HCT116 (cell line): ENCODE measurements around the gene CLSTN1. TPM values are rescaled to one million over a fixed set of nuclear protein-coding genes. Genes with fewer than 3 reads are reported as not detected.

Source experiments
- ATAC-seq: fragments of 200-7000 bp; cut with Tn5 transposase; 2 replicates; pipeline ENCODE4 v1.9.1; 2020; ENCODE audit warnings: mild to moderate bottlenecking, moderate library complexity
- BruUV-seq: library from RNA; stranded (reverse); fragments of 400-500 nt; replicated peaks from 2 replicates; lab custom pipeline; 2021; lab: Mats Ljungman, UMichigan
- CTCF ChIA-PET: fragments of 300-600 bp; sonication (Branson Sonifier 250); formaldehyde crosslinking; loops from one replicate; lab custom pipeline; 2021; ENCODE audit warnings: antibody characterized with exemption; lab: Charles Lee
- POLR2A ChIA-PET: fragments of 300-600, 350-600 bp; sonication (Branson Sonifier 250); formaldehyde crosslinking; loops from one replicate; lab custom pipeline; 2021; ENCODE audit warnings: antibody characterized with exemption; lab: Charles Lee
- RAD21 ChIA-PET, 2 experiments: fragments of 300-600 bp; sonication (Branson Sonifier 250); formaldehyde crosslinking; loops; one replicate each; lab custom pipeline; 2023; ENCODE audit warnings: low total read pairs in 2 of 2; ENCODE audit not compliant: uncharacterized antibody in 2 of 2, unreplicated experiment in 2 of 2, low non-redundant PET in 1 of 2; lab: Charles Lee
- DNase-seq: peaks from one replicate; pipeline ENCODE4 v3.0.0-alpha.2; 2010; ENCODE audit warnings: low read depth, low spot score
- H2AFZ ChIP-seq: fragments of 200-600 bp; shearing (Covaris generic), sonication (generic); 2 replicates; pipeline ENCODE4 v1.6.1; 2017; ENCODE audit warnings: low read depth, mixed run types, mixed read lengths, antibody characterized with exemption, low read length; ENCODE audit not compliant: poor library complexity, severe bottlenecking
- H3K27ac ChIP-seq: 2 replicates; pipeline ENCODE4 v1.5.1; 2012; ENCODE audit warnings: low read depth, low read length
- H3K27me3 ChIP-seq: fragments of 200-600 bp; sonication (generic); 2 replicates; pipeline ENCODE4 v1.6.1; 2016; ENCODE audit warnings: mixed run types, low read length, mixed read lengths; ENCODE audit not compliant: insufficient read depth
- H3K36me3 ChIP-seq, 2 experiments: fragments of 200-500 bp in 1 of 2; fragments of 200-600 bp in 1 of 2; sonication (Bioruptor generic) in 1 of 2; sonication (generic) in 1 of 2; 2 replicates each; pipeline versions ENCODE4 v1.5.1 to v1.6.1; 2014 to 2016; ENCODE audit warnings: low read length in 2 of 2, inconsistent platforms in 1 of 2, mixed read lengths in 1 of 2, mixed run types in 1 of 2; ENCODE audit not compliant: insufficient read depth in 2 of 2, control insufficient read depth in 1 of 2
- H3K4me1 ChIP-seq, 2 experiments: fragments of 200-600 bp in 1 of 2; sonication (generic) in 1 of 2; 2 replicates each; pipeline versions ENCODE4 v1.5.1 to v1.6.1; 2012 to 2017; ENCODE audit warnings: low read length in 2 of 2, inconsistent platforms in 1 of 2, mild to moderate bottlenecking in 1 of 2, mixed read lengths in 1 of 2, mixed run types in 1 of 2, moderate library complexity in 1 of 2; ENCODE audit not compliant: insufficient read depth in 2 of 2, control insufficient read depth in 1 of 2
- H3K4me2 ChIP-seq: fragments of 200-600 bp; sonication (generic); 2 replicates; pipeline ENCODE4 v1.6.1; 2017; ENCODE audit warnings: mixed run types, low read length, mixed read lengths
- H3K4me3 ChIP-seq, 2 experiments: fragments of 200-600 bp in 1 of 2; sonication (generic) in 1 of 2; replicated peaks in 1 of 2; 2 replicates each; pipeline ENCODE4 v1.5.1; 2011 to 2016; ENCODE audit warnings: low read length in 2 of 2, control low read depth in 1 of 2, low read depth in 1 of 2, mild to moderate bottlenecking in 1 of 2, mixed read lengths in 1 of 2, mixed run types in 1 of 2
- H3K79me2 ChIP-seq: fragments of 200-600 bp; sonication (generic); 2 replicates; pipeline ENCODE4 v1.6.1; 2017; ENCODE audit warnings: mild to moderate bottlenecking, mixed run types, low read length, moderate library complexity, mixed read lengths; ENCODE audit not compliant: insufficient read depth
- H3K9ac ChIP-seq: fragments of 200-600 bp; sonication (generic); 2 replicates; pipeline ENCODE4 v1.6.1; 2016; ENCODE audit warnings: low read length, mixed read lengths
- H3K9me2 ChIP-seq: fragments of 200-600 bp; sonication (generic), shearing (Covaris generic); 2 replicates; pipeline ENCODE4 v1.6.1; 2017; ENCODE audit warnings: mixed run types, mild to moderate bottlenecking, moderate library complexity; ENCODE audit not compliant: insufficient read depth
- H3K9me3 ChIP-seq, 2 experiments: fragments of 200-500 bp in 1 of 2; fragments of 200-600 bp in 1 of 2; sonication (Bioruptor generic) in 1 of 2; sonication (generic) in 1 of 2; 2 replicates each; pipeline ENCODE4 v1.6.1; 2014 to 2017; ENCODE audit warnings: low read length in 2 of 2, mixed read lengths in 2 of 2, inconsistent platforms in 1 of 2, low read depth in 1 of 2, mild to moderate bottlenecking in 1 of 2, mixed run types in 1 of 2, moderate library complexity in 1 of 2; ENCODE audit not compliant: control insufficient read depth in 1 of 2, insufficient read depth in 1 of 2
- H4K20me1 ChIP-seq: fragments of 200-600 bp; sonication (generic), shearing (Covaris generic); 2 replicates; pipeline ENCODE4 v1.6.1; 2017; ENCODE audit warnings: mixed run types, mild to moderate bottlenecking, moderate library complexity; ENCODE audit not compliant: insufficient read depth
- CEBPB ChIP-seq: IDR thresholded peaks from 2 replicates; pipeline ENCODE4 v1.6.1; 2012; ENCODE audit warnings: low read depth
- EGR1 ChIP-seq: IDR thresholded peaks from 2 replicates; pipeline ENCODE4 v1.6.1; 2012; ENCODE audit warnings: low read depth
- EZH2 ChIP-seq: fragments of 200-600 bp; sonication (generic); IDR thresholded peaks from 2 replicates; pipeline ENCODE4 v1.6.1; 2017; ENCODE audit warnings: antibody characterized with exemption, mixed run types
- EZH2phosphoT487 ChIP-seq: fragments of 200-600 bp; IDR thresholded peaks from 2 replicates; pipeline ENCODE4 v1.6.1; 2018; ENCODE audit warnings: antibody characterized with exemption, borderline replicate concordance
- POLR2A ChIP-seq: IDR thresholded peaks from 2 replicates; pipeline ENCODE4 v1.7.0; 2011; ENCODE audit warnings: borderline replicate concordance; ENCODE audit not compliant: insufficient read depth, insufficient read length; ENCODE audit errors: extremely low read depth
- SP1 ChIP-seq: IDR thresholded peaks from 2 replicates; pipeline ENCODE4 v1.6.1; 2012; ENCODE audit warnings: low read depth
- ZNF274 ChIP-seq: fragments of 200-500 bp; sonication (Bioruptor generic); IDR thresholded peaks from 2 replicates; pipeline ENCODE4 v1.6.1; 2014; ENCODE audit warnings: mild to moderate bottlenecking, low read depth, low read length, inconsistent platforms
- intact Hi-C: fragments of 100-400 bp; cut with micrococcal nuclease; formaldehyde crosslinking; loops from 2 replicates; pipeline ENCODE4 v1.10.0; 2022
- total RNA-seq: library from RNA; stranded (reverse); gene quantifications from one replicate; pipeline ENCODE4 v1.2.1, GENCODE V29; 2021; ENCODE audit not compliant: unreplicated experiment
- TF ChIP-seq, protein P1 (sequence below): IDR thresholded peaks from 2 replicates; pipeline ENCODE4 v1.6.1; 2012

CLSTN1 gene
- total RNA-seq, 1 experiment from 2014 or later, result 113 TPM

DNA sequence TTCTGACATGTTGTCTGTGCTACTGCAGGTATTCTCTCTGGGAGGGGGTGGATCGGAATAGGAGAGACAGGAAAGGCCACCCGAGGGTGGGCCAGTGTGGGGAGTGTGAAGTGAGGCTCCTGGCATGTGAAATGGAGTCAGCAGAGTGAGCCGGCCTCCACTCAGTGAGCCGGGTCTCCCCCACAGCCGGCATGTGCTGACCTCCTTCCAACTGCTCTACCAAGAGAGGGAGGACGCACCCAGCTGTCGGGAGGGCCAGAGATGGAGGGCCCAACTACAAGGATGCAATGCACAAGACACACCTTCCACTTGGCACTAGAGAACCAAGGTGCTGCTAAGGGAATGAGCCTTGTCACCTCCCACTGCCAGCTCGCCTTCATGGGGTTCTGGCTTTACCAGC is 28.2 kb upstream of the CLSTN1 start (continued):
- TF ChIP-seq EZH2 (no peak), POLR2A (no peak), EGR1 (no peak), EZH2phosphoT487 (no peak), SP1 (no peak), ZNF274 (no peak)
- TF ChIP-seq, protein P1, sequence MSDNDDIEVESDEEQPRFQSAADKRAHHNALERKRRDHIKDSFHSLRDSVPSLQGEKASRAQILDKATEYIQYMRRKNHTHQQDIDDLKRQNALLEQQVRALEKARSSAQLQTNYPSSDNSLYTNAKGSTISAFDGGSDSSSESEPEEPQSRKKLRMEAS, result no peak

DNA sequence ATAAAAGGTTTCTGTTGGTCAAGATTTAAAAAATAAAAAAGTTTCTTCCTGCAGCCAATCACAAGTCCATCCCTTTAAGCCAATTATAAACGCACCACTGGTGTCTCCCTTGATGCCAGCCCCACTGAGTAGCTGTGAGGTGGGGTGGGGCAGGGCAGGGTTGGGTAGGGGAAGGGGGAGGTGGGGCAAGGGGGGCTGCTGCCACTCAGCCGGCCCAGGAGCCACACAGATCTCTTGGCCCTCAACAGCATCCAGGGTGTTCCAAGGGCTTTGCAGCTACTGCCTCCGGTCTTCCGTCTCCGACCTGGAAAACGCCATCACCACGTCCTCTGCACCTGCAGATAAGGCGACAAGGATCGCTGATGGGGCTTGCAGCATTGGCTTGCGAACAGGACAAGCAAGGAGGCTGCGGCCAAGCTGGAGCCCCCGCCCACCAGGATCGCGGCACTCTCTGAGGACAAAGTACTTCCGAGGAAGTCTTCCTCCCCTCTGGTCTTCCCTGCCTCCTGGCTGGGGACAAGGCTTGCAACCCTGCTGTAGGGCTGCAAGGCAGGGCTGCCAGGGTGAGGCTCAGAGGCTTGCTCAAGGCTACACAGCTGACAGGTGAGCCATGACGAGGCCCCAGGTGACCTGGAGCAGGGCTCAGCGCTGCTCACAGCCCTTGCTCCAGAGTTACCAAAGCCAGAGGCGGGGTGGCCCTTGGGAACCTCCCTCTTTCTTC is 26.8 kb upstream of the CLSTN1 start:
- ATAC-seq, result no peak
- H3K36me3 ChIP-seq, result no peaks in the 10 kb centered on the region
- H3K79me2 ChIP-seq, result no peaks in the 10 kb centered on the region
- TF ChIP-seq CEBPB, result no peak
- TF ChIP-seq, all 23 proteins: peak for 0
- H3K4me3 ChIP-seq, result no peak overlapping the region
- H2AFZ ChIP-seq, result no peak overlapping the region
- no peak for DNase-seq
- no peak overlapping the region for H3K9ac ChIP-seq
- no peaks in the 10 kb centered on the region; a peak in 1 of 4 replicates for H3K4me1 ChIP-seq
- no peak overlapping the region for H3K27ac ChIP-seq
- intact Hi-C loops, result no loop called here
- H3K4me2 ChIP-seq, result no peak overlapping the region
- ChIA-PET RAD21 (no interaction called here), POLR2A (no interaction called here), CTCF (no interaction called here)
- no TSS peak for BruUV-seq
- peaks cover 0 to 7% of the 10 kb centered on the region in 2 experiments; a peak in 1 of 4 replicates for H3K9me3 ChIP-seq
- no peaks in the 10 kb centered on the region for H3K9me2 ChIP-seq
- no peaks in the 10 kb centered on the region for H4K20me1 ChIP-seq
- no peaks in the 10 kb centered on the region for H3K27me3 ChIP-seq
